ENCODE results near the gene ZNF605.

Gene ZNF605
- long read RNA-seq, full-length matches to known transcripts, result 23 of 29 reads
- long read RNA-seq, partial matches to known transcripts, result 3 of 29 reads
- long read RNA-seq, other reads (novel, unspliced or antisense), result 3 of 29 reads

- TF ChIP-seq SPI1 (IDR thresholded peaks at IDR 0.05; ENCODE audit: borderline replicate concordance, low read depth) (no peak), POLR2AphosphoS5 (IDR thresholded peaks at IDR 0.05; ENCODE audit: low read depth) (no peak), REST (IDR thresholded peaks at IDR 0.05; ENCODE audit: insufficient replicate concordance, low read depth) (no peak), CTCF (IDR thresholded peaks at IDR 0.05; ENCODE audit: insufficient read depth, low read length) (no peak), GABPA (IDR thresholded peaks at IDR 0.05; ENCODE audit: low read depth) (peak; percentile 79)
- Histone ChIP-seq H3K27ac (replicated peaks) (peak within 1 kb of the TSS; percentile 72), H3K27me3 (ENCODE audit: insufficient read depth, poor library complexity, severe bottlenecking) (no peaks in the 10 kb centered on the region), H3K4me3 (replicated peaks; ENCODE audit: insufficient read depth, low read length) (peak within 1 kb of the TSS; percentile 70)
- peak; percentile 65 to 87 for DNase-seq (ENCODE audit: low read depth in 1 of 2, low spot score in 1 of 2)
Observed at GRCh38 chr12:132956011-132956788, at the start of gene ZNF605. TSS of gene ZNF605 (minus strand) at chr12:132956306. CDS start at chr12:132945635, 10,671 bp downstream.

- Histone ChIP-seq H3K4me3 (replicated peaks; ENCODE audit: insufficient read depth, low read length) (no peak overlapping the region), H3K27ac (replicated peaks) (no peak overlapping the region), H3K27me3 (ENCODE audit: insufficient read depth, poor library complexity, severe bottlenecking) (no peaks in the 10 kb centered on the region)
- DNase-seq (ENCODE audit: low read depth in 1 of 2, low spot score in 1 of 2), result no peak
- TF ChIP-seq POLR2AphosphoS5 (IDR thresholded peaks at IDR 0.05; ENCODE audit: low read depth) (no peak), CTCF (IDR thresholded peaks at IDR 0.05; ENCODE audit: insufficient read depth, low read length) (no peak), SPI1 (IDR thresholded peaks at IDR 0.05; ENCODE audit: borderline replicate concordance, low read depth) (no peak), GABPA (IDR thresholded peaks at IDR 0.05; ENCODE audit: low read depth) (no peak), REST (IDR thresholded peaks at IDR 0.05; ENCODE audit: insufficient replicate concordance, low read depth) (no peak)
Observed at GRCh38 chr12:132998741-132999140, 42.6 kb upstream of the ZNF605 start.

GRCh38 chr12:132986885-132987225 is 30.7 kb upstream of the ZNF605 start:
- DNase-seq (ENCODE audit: low read depth in 1 of 2, low spot score in 1 of 2), result peak in 1 of 2 experiments; percentile 14
- Histone ChIP-seq H3K4me3 (replicated peaks; ENCODE audit: insufficient read depth, low read length) (peak overlapping the region; percentile 100), H3K27me3 (ENCODE audit: insufficient read depth, poor library complexity, severe bottlenecking) (no peaks in the 10 kb centered on the region), H3K27ac (replicated peaks) (peak overlapping the region; percentile 73)
- TF ChIP-seq SPI1 (IDR thresholded peaks at IDR 0.05; ENCODE audit: borderline replicate concordance, low read depth) (no peak; the same call in 1 of the 2 replicates), CTCF (IDR thresholded peaks at IDR 0.05; ENCODE audit: insufficient read depth, low read length) (no peak), REST (IDR thresholded peaks at IDR 0.05; ENCODE audit: insufficient replicate concordance, low read depth) (no peak), GABPA (IDR thresholded peaks at IDR 0.05; ENCODE audit: low read depth) (no peak), POLR2AphosphoS5 (IDR thresholded peaks at IDR 0.05; ENCODE audit: low read depth) (no peak)

Data from HL-60 (cell line).